ENCODE measurements around the gene PCED1A. TPM values are rescaled to one million over a fixed set of nuclear protein-coding genes. Genes with fewer than 3 reads are reported as not detected.

The PCED1A gene
- total and polyA plus RNA-seq, 9 of the 15 experiments (the other 6 are each of a cell fraction or from before 2014, with no cell fraction given): 1.5 to 11.5 (median 5.9) TPM

- TF ChIP-seq ZNF318 (IDR thresholded peaks at IDR 0.05; ENCODE audit: borderline replicate concordance in 1 of 2, low read depth in 1 of 2) (no peak), ZNF407 (IDR thresholded peaks at IDR 0.05; ENCODE audit: low read depth) (no peak), SMC3 (conservative IDR thresholded peaks at IDR 0.05; ENCODE audit: insufficient read depth, low read depth, low read length) (no peak), YBX1 (IDR thresholded peaks at IDR 0.05) (no peak), NFIX (CRISPR knock-in tag; IDR thresholded peaks at IDR 0.05; ENCODE audit: low read depth) (no peak), CREB3 (tag; conservative IDR thresholded peaks at IDR 0.05; ENCODE audit: low read depth) (no peak)
Observed at GRCh38 chr20:2800521-2801285, 39.8 kb downstream of the PCED1A start, which contains the start of gene CPXM1 (continued).
